ENCODE results near the gene IPCEF1. TPM values are rescaled to one million over a fixed set of nuclear protein-coding genes. Genes with fewer than 3 reads are reported as not detected.

Gene IPCEF1
- total RNA-seq, 1 donor from 2014 or later: 18.8 TPM

- no peak for DNase-seq (ENCODE audit: low spot score)
- Mint-ChIP-seq H3K36me3 (ENCODE audit: low read depth, unreplicated experiment) (no peaks in the 10 kb centered on the region), H3K4me1 (ENCODE audit: unreplicated experiment) (no peaks in the 10 kb centered on the region), H3K27me3 (ENCODE audit: unreplicated experiment) (no peaks in the 10 kb centered on the region), H3K4me3 (ENCODE audit: unreplicated experiment) (no peak overlapping the region), H3K9me3 (ENCODE audit: unreplicated experiment) (no peaks in the 10 kb centered on the region), H3K27ac (ENCODE audit: unreplicated experiment) (no peak overlapping the region)
- no peak for TF ChIP-seq CTCF (IDR thresholded peaks at IDR 0.05; ENCODE audit: unreplicated experiment)
Observed at GRCh38 chr6:154377726-154378125, 21.1 kb upstream of the IPCEF1 start.

- H3K4me1 Mint-ChIP-seq (ENCODE audit: unreplicated experiment): no peaks in the 10 kb centered on the region
- no peak for TF ChIP-seq CTCF (IDR thresholded peaks at IDR 0.05; ENCODE audit: unreplicated experiment)
- no peak for DNase-seq (ENCODE audit: low spot score)
- no peaks in the 10 kb centered on the region for H3K9me3 Mint-ChIP-seq (ENCODE audit: unreplicated experiment)
- no peaks in the 10 kb centered on the region for H3K36me3 Mint-ChIP-seq (ENCODE audit: low read depth, unreplicated experiment)
- no peak overlapping the region for H3K4me3 Mint-ChIP-seq (ENCODE audit: unreplicated experiment)
- H3K27me3 Mint-ChIP-seq (ENCODE audit: unreplicated experiment): no peaks in the 10 kb centered on the region
- no peak overlapping the region for H3K27ac Mint-ChIP-seq (ENCODE audit: unreplicated experiment)
Observed at GRCh38 chr6:154373971-154374370, 17.4 kb upstream of the IPCEF1 start.

- no peak for TF ChIP-seq CTCF (IDR thresholded peaks at IDR 0.05; ENCODE audit: unreplicated experiment)
- DNase-seq (ENCODE audit: low spot score): no peak
- no peak overlapping the region for H3K27ac Mint-ChIP-seq (ENCODE audit: unreplicated experiment)
- H3K27me3 Mint-ChIP-seq (ENCODE audit: unreplicated experiment): no peaks in the 10 kb centered on the region
- no peak overlapping the region for H3K4me3 Mint-ChIP-seq (ENCODE audit: unreplicated experiment)
- H3K9me3 Mint-ChIP-seq (ENCODE audit: unreplicated experiment): no peaks in the 10 kb centered on the region
- no peaks in the 10 kb centered on the region for H3K4me1 Mint-ChIP-seq (ENCODE audit: unreplicated experiment)
- H3K36me3 Mint-ChIP-seq (ENCODE audit: low read depth, unreplicated experiment): no peaks in the 10 kb centered on the region
Observed at GRCh38 chr6:154371281-154371680, 14.7 kb upstream of the IPCEF1 start.

- H3K4me1 Mint-ChIP-seq (ENCODE audit: unreplicated experiment): no peaks in the 10 kb centered on the region
- H3K27ac Mint-ChIP-seq (ENCODE audit: unreplicated experiment): no peak overlapping the region
- no peaks in the 10 kb centered on the region for H3K27me3 Mint-ChIP-seq (ENCODE audit: unreplicated experiment)
- no peaks in the 10 kb centered on the region for H3K9me3 Mint-ChIP-seq (ENCODE audit: unreplicated experiment)
- no peak overlapping the region for H3K4me3 Mint-ChIP-seq (ENCODE audit: unreplicated experiment)
- peak; percentile 10 for DNase-seq (ENCODE audit: low spot score)
- H3K36me3 Mint-ChIP-seq (ENCODE audit: low read depth, unreplicated experiment): no peaks in the 10 kb centered on the region
- no peak for TF ChIP-seq CTCF (IDR thresholded peaks at IDR 0.05; ENCODE audit: unreplicated experiment)
Observed at GRCh38 chr6:154370545-154370944, 13.9 kb upstream of the IPCEF1 start.

GRCh38 chr6:154367839-154368695, 11.5 kb upstream of the IPCEF1 start:
- Mint-ChIP-seq H3K9me3 (ENCODE audit: unreplicated experiment) (no peaks in the 10 kb centered on the region), H3K27me3 (ENCODE audit: unreplicated experiment) (no peaks in the 10 kb centered on the region)

More at GRCh38 chr6:154367839-154368695, 11.5 kb upstream of the IPCEF1 start:
- Mint-ChIP-seq H3K4me3 (ENCODE audit: unreplicated experiment) (no peak overlapping the region), H3K4me1 (ENCODE audit: unreplicated experiment) (no peaks in the 10 kb centered on the region), H3K36me3 (ENCODE audit: low read depth, unreplicated experiment) (no peaks in the 10 kb centered on the region), H3K27ac (ENCODE audit: unreplicated experiment) (no peak overlapping the region)
- TF ChIP-seq CTCF (IDR thresholded peaks at IDR 0.05; ENCODE audit: unreplicated experiment): no peak
- no peak for DNase-seq (ENCODE audit: low spot score)
